HG03095 (cell line): Measurements from ENCODE around the gene GDPD2.
A peak's percentile ranks its signal among the peaks of the same experiment; 100 is the strongest.
"Not testable (repeated sequence)": the region's sequence is repeated elsewhere in the genome, so short reads cannot be mapped to it uniquely, and the experiment has no call there.

Source experiments
- ATAC-seq: cut with Tn5 transposase; IDR thresholded peaks from one replicate; pipeline ENCODE4 v1.9.1; 2021; ENCODE audit warnings: moderate library complexity; ENCODE audit not compliant: unreplicated experiment

GDPD2 gene

GRCh38 chrX:70422851-70423341 is at the start of gene GDPD2:
Gene GDPD2 (plus strand): TSS chrX:70423314. CDS start chrX:70424985, 1,671 bp downstream.
- ATAC-seq: no peak

- ATAC-seq: no peak
Measured at GRCh38 chrX:70386235-70386634, 36.9 kb upstream of the GDPD2 start.

- ATAC-seq: no peak
Measured at GRCh38 chrX:70398899-70399298, 24.2 kb upstream of the GDPD2 start.

- not testable (repeated sequence) for ATAC-seq
Measured at GRCh38 chrX:70400181-70400580, 22.9 kb upstream of the GDPD2 start.

- no peak for ATAC-seq
Measured at GRCh38 chrX:70402721-70403120, 20.4 kb upstream of the GDPD2 start.

GRCh38 chrX:70405003-70405402 is 18.1 kb upstream of the GDPD2 start:
- no peak for ATAC-seq

GRCh38 chrX:70410921-70411320 is 12.2 kb upstream of the GDPD2 start:
- ATAC-seq: no peak

GRCh38 chrX:70411475-70411874 is 11.6 kb upstream of the GDPD2 start:
- no peak for ATAC-seq

GRCh38 chrX:70421618-70422017 is 1.5 kb upstream of the GDPD2 start:
- no peak for ATAC-seq

GRCh38 chrX:70423936-70424675 is 992 bp downstream of the GDPD2 start:
- ATAC-seq: no peak

GRCh38 chrX:70424801-70425200 is 1.7 kb downstream of the GDPD2 start:
- no peak for ATAC-seq

- ATAC-seq: no peak
Measured at GRCh38 chrX:70426286-70427278, 3.5 kb downstream of the GDPD2 start.

GRCh38 chrX:70427365-70427764 is 4.3 kb downstream of the GDPD2 start:
- ATAC-seq: no peak

GRCh38 chrX:70429759-70430158 is 6.6 kb downstream of the GDPD2 start:
- ATAC-seq: no peak

- ATAC-seq: no peak
Measured at GRCh38 chrX:70432936-70433847, 10.1 kb downstream of the GDPD2 start.

- peak; percentile 64 for ATAC-seq
Measured at GRCh38 chrX:70433848-70434351, 10.8 kb downstream of the GDPD2 start.

GRCh38 chrX:70434352-70434866 is 11.3 kb downstream of the GDPD2 start:
- peak; percentile 54 for ATAC-seq

GRCh38 chrX:70434914-70435586 is 11.9 kb downstream of the GDPD2 start:
- no peak for ATAC-seq

- no peak for ATAC-seq
Measured at GRCh38 chrX:70436343-70436742, 13.2 kb downstream of the GDPD2 start.

- ATAC-seq: no peak
Measured at GRCh38 chrX:70437011-70437410, 13.9 kb downstream of the GDPD2 start.
